Activated T-helper 17 cell treated with anti-CD3 and anti-CD28 coated beads, Interleukin-2, amount 50 U/mL, for 72 hours (primary cell): ENCODE data around the gene AFTPH. TPM values are rescaled to one million over a fixed set of nuclear protein-coding genes. Genes with fewer than 3 reads are reported as not detected.

ENCODE experiments used
- ATAC-seq: fragments of 150-1000 bp; cut with Tn5 transposase; replicated peaks from 2 replicates; pipeline ENCODE4 v1.10.0; 2021; ENCODE audit warnings: mild to moderate bottlenecking, moderate library complexity
- H3K27ac Mint-ChIP-seq: one replicate; pipeline ENCODE4 v1.8.0; 2022; ENCODE audit warnings: mixed read lengths
- H3K27me3 Mint-ChIP-seq: one replicate; pipeline ENCODE4 v1.8.0; 2022; ENCODE audit warnings: mixed read lengths
- H3K36me3 Mint-ChIP-seq: one replicate; pipeline ENCODE4 v1.8.0; 2022; ENCODE audit warnings: low read depth, mild to moderate bottlenecking, mixed read lengths
- H3K4me1 Mint-ChIP-seq: one replicate; pipeline ENCODE4 v1.8.0; 2022; ENCODE audit warnings: mixed read lengths
- H3K4me3 Mint-ChIP-seq: one replicate; pipeline ENCODE4 v1.8.0; 2022; ENCODE audit warnings: mild to moderate bottlenecking, mixed read lengths
- H3K9me3 Mint-ChIP-seq: one replicate; pipeline ENCODE4 v1.8.0; 2022; ENCODE audit warnings: mixed read lengths
- total RNA-seq, 2 donors: library from RNA; stranded (reverse); gene quantifications; one replicate each; pipeline ENCODE4 v1.2.3, GENCODE V29; 2022

AFTPH gene
- total RNA-seq, 2 donors from 2014 or later, result 32.3 to 49.8 TPM

GRCh38 chr2:64627860-64628841 lies 104.0 kb downstream of the AFTPH start:
- H3K27ac Mint-ChIP-seq, result peak overlapping the region; percentile 8
- H3K36me3 Mint-ChIP-seq, result peaks cover 11% of the 10 kb centered on the region
- no peaks in the 10 kb centered on the region for H3K9me3 Mint-ChIP-seq
- no peaks in the 10 kb centered on the region for H3K27me3 Mint-ChIP-seq
- H3K4me1 Mint-ChIP-seq, result no peaks in the 10 kb centered on the region
- no peak overlapping the region for H3K4me3 Mint-ChIP-seq
- no peak for ATAC-seq

GRCh38 chr2:64629329-64629781 lies 105.2 kb downstream of the AFTPH start:
- ATAC-seq, result no peak
- no peak overlapping the region for H3K4me3 Mint-ChIP-seq
- no peaks in the 10 kb centered on the region for H3K9me3 Mint-ChIP-seq
- no peaks in the 10 kb centered on the region for H3K4me1 Mint-ChIP-seq
- peaks cover 22% of the 10 kb centered on the region for H3K36me3 Mint-ChIP-seq
- no peaks in the 10 kb centered on the region for H3K27me3 Mint-ChIP-seq
- no peak overlapping the region for H3K27ac Mint-ChIP-seq

- no peak for ATAC-seq
- no peak overlapping the region for H3K4me3 Mint-ChIP-seq
- H3K27ac Mint-ChIP-seq, result no peak overlapping the region
- no peaks in the 10 kb centered on the region for H3K4me1 Mint-ChIP-seq
- no peaks in the 10 kb centered on the region for H3K9me3 Mint-ChIP-seq
- peaks cover 27% of the 10 kb centered on the region for H3K36me3 Mint-ChIP-seq
- H3K27me3 Mint-ChIP-seq, result no peaks in the 10 kb centered on the region
These were observed 105.7 kb downstream of the AFTPH start for GRCh38 chr2:64629875-64630274.

GRCh38 chr2:64630752-64631151 lies 106.6 kb downstream of the AFTPH start:
- H3K27ac Mint-ChIP-seq, result no peak overlapping the region
- H3K27me3 Mint-ChIP-seq, result no peaks in the 10 kb centered on the region
- ATAC-seq, result no peak
- no peaks in the 10 kb centered on the region for H3K9me3 Mint-ChIP-seq
- no peak overlapping the region for H3K4me3 Mint-ChIP-seq
- peaks cover 1% of the 10 kb centered on the region for H3K4me1 Mint-ChIP-seq
- peaks cover 36% of the 10 kb centered on the region for H3K36me3 Mint-ChIP-seq

GRCh38 chr2:64631771-64632170 lies 107.6 kb downstream of the AFTPH start:
- Mint-ChIP-seq H3K4me3 (no peak overlapping the region), H3K27ac (peak overlapping the region; percentile 15), H3K9me3 (no peaks in the 10 kb centered on the region), H3K4me1 (peaks cover 8% of the 10 kb centered on the region), H3K27me3 (no peaks in the 10 kb centered on the region), H3K36me3 (peaks cover 46% of the 10 kb centered on the region)
- ATAC-seq, result no peak

GRCh38 chr2:64632835-64633819 lies 109.0 kb downstream of the AFTPH start:
- ATAC-seq, result no peak
- peaks cover 50% of the 10 kb centered on the region for H3K36me3 Mint-ChIP-seq

GRCh38 chr2:64634345-64635267 lies 110.5 kb downstream of the AFTPH start:
- peaks cover 25% of the 10 kb centered on the region for H3K4me1 Mint-ChIP-seq
- no peaks in the 10 kb centered on the region for H3K9me3 Mint-ChIP-seq
- H3K27me3 Mint-ChIP-seq, result no peaks in the 10 kb centered on the region
- H3K27ac Mint-ChIP-seq, result no peak overlapping the region
- no peak overlapping the region for H3K4me3 Mint-ChIP-seq
- ATAC-seq, result no peak
- peaks cover 50% of the 10 kb centered on the region for H3K36me3 Mint-ChIP-seq

More at GRCh38 chr2:64632835-64633819, 109.0 kb downstream of the AFTPH start:
- H3K9me3 Mint-ChIP-seq, result no peaks in the 10 kb centered on the region
- H3K4me1 Mint-ChIP-seq, result peaks cover 20% of the 10 kb centered on the region
- H3K4me3 Mint-ChIP-seq, result no peak overlapping the region
- no peaks in the 10 kb centered on the region for H3K27me3 Mint-ChIP-seq
- H3K27ac Mint-ChIP-seq, result no peak overlapping the region

GRCh38 chr2:64635976-64636911 lies 112.1 kb downstream of the AFTPH start:
- H3K9me3 Mint-ChIP-seq, result no peaks in the 10 kb centered on the region
- peaks cover 25% of the 10 kb centered on the region for H3K4me1 Mint-ChIP-seq
- peak overlapping the region; percentile 23 for H3K4me3 Mint-ChIP-seq
- peaks cover 43% of the 10 kb centered on the region for H3K36me3 Mint-ChIP-seq
- H3K27ac Mint-ChIP-seq, result no peak overlapping the region
- no peaks in the 10 kb centered on the region for H3K27me3 Mint-ChIP-seq
- no peak for ATAC-seq

- Mint-ChIP-seq H3K27me3 (no peaks in the 10 kb centered on the region), H3K9me3 (no peaks in the 10 kb centered on the region), H3K36me3 (peaks cover 43% of the 10 kb centered on the region), H3K27ac (no peak overlapping the region), H3K4me1 (peaks cover 25% of the 10 kb centered on the region), H3K4me3 (peak overlapping the region; percentile 23)
- ATAC-seq, result no peak
These were observed 113.0 kb downstream of the AFTPH start for GRCh38 chr2:64637000-64637635.

GRCh38 chr2:64637931-64638330 lies 113.8 kb downstream of the AFTPH start:
- Mint-ChIP-seq H3K27me3 (no peaks in the 10 kb centered on the region), H3K9me3 (no peaks in the 10 kb centered on the region), H3K4me3 (peak overlapping the region; percentile 15), H3K27ac (peak overlapping the region; percentile 10), H3K36me3 (peaks cover 41% of the 10 kb centered on the region), H3K4me1 (peaks cover 25% of the 10 kb centered on the region)
- peak; percentile 31 for ATAC-seq

GRCh38 chr2:64638502-64639120 lies 114.5 kb downstream of the AFTPH start:
- no peak for ATAC-seq
- Mint-ChIP-seq H3K9me3 (no peaks in the 10 kb centered on the region), H3K4me3 (peak overlapping the region; percentile 15), H3K27me3 (no peaks in the 10 kb centered on the region), H3K4me1 (peaks cover 25% of the 10 kb centered on the region), H3K27ac (peak overlapping the region; percentile 10), H3K36me3 (peaks cover 36% of the 10 kb centered on the region)

GRCh38 chr2:64639691-64640090 lies 115.6 kb downstream of the AFTPH start:
- Mint-ChIP-seq H3K4me3 (no peak overlapping the region), H3K9me3 (no peaks in the 10 kb centered on the region), H3K27ac (no peak overlapping the region), H3K36me3 (peaks cover 25% of the 10 kb centered on the region), H3K4me1 (peaks cover 30% of the 10 kb centered on the region), H3K27me3 (no peaks in the 10 kb centered on the region)
- ATAC-seq, result no peak
